Lower leg skin (tissue), 4 donors: ENCODE results near the gene NOTCH4. TPM values are rescaled to one million over a fixed set of nuclear protein-coding genes. Genes with fewer than 3 reads are reported as not detected.

Source experiments
- DNase-seq, 2 donors: peaks; one replicate each; pipeline ENCODE4 v3.0.0-alpha.2; 2019; ENCODE audit warnings: low spot score in 2 of 2
- H3K4me3 ChIP-seq: fragments of 200-600 bp; sonication (generic); 2 replicates; pipeline ENCODE4 v1.5.1; 2017; ENCODE audit warnings: mild to moderate bottlenecking, low read depth; ENCODE audit not compliant: poor library complexity, severe bottlenecking
- CTCF ChIP-seq, 3 donors: fragments of 450-650 bp; IDR thresholded peaks; one replicate each; pipeline ENCODE4 v1.5.1; 2016; ENCODE audit warnings: antibody characterized with exemption in 3 of 3, mild to moderate bottlenecking in 3 of 3, moderate library complexity in 2 of 3
- POLR2A ChIP-seq, 2 donors: fragments of 450-650 bp; IDR thresholded peaks; one replicate each; pipeline ENCODE4 v1.6.1; 2016 to 2017; ENCODE audit warnings: antibody characterized with exemption in 2 of 2, mild to moderate bottlenecking in 1 of 2, moderate library complexity in 1 of 2
- WGBS, 2 donors: methylation state at CpG; one replicate each; pipeline ENCODE4 v1.1.5; 2018; 5-methylcytosine and 5-hydroxymethylcytosine counted together
- intact Hi-C: fragments of 100-400 bp; cut with DNase I; formaldehyde crosslinking; loops from one replicate; pipeline ENCODE4 v1.15.0; 2023; ENCODE audit warnings: low total_unique reads
- total RNA-seq, 4 donors: library from RNA; depleted of rRNA; stranded (reverse); fragments of >200 nt; gene quantifications; one replicate each; pipeline ENCODE4 v1.1.0, GENCODE V29; 2016

NOTCH4 gene
- total RNA-seq, 4 donors from 2014 or later: 6.3 to 10.4 (median 7.8) TPM

- no peak for DNase-seq
- no peak for TF ChIP-seq CTCF (IDR thresholded peaks at IDR 0.05)
- TF ChIP-seq POLR2A (IDR thresholded peaks at IDR 0.05): no peak
- intact Hi-C loops: no loop called here
- no peak overlapping the region for H3K4me3 ChIP-seq
- 92 to 94% methylated on average over 1 of the region's 1 CpG for WGBS, 2 donors
These were observed 16.8 kb upstream of the NOTCH4 start for GRCh38 chr6:32240686-32241085.

- no peak for DNase-seq
- no peak overlapping the region for H3K4me3 ChIP-seq
- TF ChIP-seq CTCF (IDR thresholded peaks at IDR 0.05) (no peak), POLR2A (IDR thresholded peaks at IDR 0.05) (no peak)
- 85% methylated on average over 2 of the region's 2 CpGs for WGBS, 2 donors
- intact Hi-C loops: no loop called here
These were observed 15.6 kb upstream of the NOTCH4 start for GRCh38 chr6:32239462-32239861.

GRCh38 chr6:32234934-32235333, 11.1 kb upstream of the NOTCH4 start:
- H3K4me3 ChIP-seq: no peak overlapping the region
- TF ChIP-seq CTCF (IDR thresholded peaks at IDR 0.05) (no peak), POLR2A (IDR thresholded peaks at IDR 0.05) (no peak)
- intact Hi-C loops: no loop called here

GRCh38 chr6:32226434-32226833, 2.6 kb upstream of the NOTCH4 start:
- H3K4me3 ChIP-seq: no peak overlapping the region
- intact Hi-C loops: no loop called here
- no peak for DNase-seq
- 82 to 94% methylated on average over 7 of the region's 7 CpGs for WGBS, 2 donors
- TF ChIP-seq POLR2A (IDR thresholded peaks at IDR 0.05): no peak
- TF ChIP-seq CTCF (IDR thresholded peaks at IDR 0.05): no peak

More at GRCh38 chr6:32234934-32235333, 11.1 kb upstream of the NOTCH4 start:
- DNase-seq: no peak
- WGBS, 2 donors: 57 to 74% methylated on average over 4 of the region's 4 CpGs

- WGBS, 2 donors: 78 to 83% methylated on average over 2 of the region's 2 CpGs
- DNase-seq: no peak
- H3K4me3 ChIP-seq: no peak overlapping the region
- intact Hi-C loops: no loop called here
- TF ChIP-seq CTCF (IDR thresholded peaks at IDR 0.05): no peak
- no peak for TF ChIP-seq POLR2A (IDR thresholded peaks at IDR 0.05)
These were observed 829 bp upstream of the NOTCH4 start for GRCh38 chr6:32224696-32225095.
